H9 (cell line): ENCODE measurements around the gene DLL3. TPM values are rescaled to one million over a fixed set of nuclear protein-coding genes. Genes with fewer than 3 reads are reported as not detected.
A peak's percentile ranks its signal among the peaks of the same experiment; 100 is the strongest.

ENCODE experiments used
- DNase-seq: peaks from one replicate; pipeline ENCODE4 v3.0.0-alpha.2; 2017
- H2AFZ ChIP-seq: one replicate; pipeline ENCODE4 v1.6.1; 2013; ENCODE audit warnings: mild to moderate bottlenecking, low read length, control low read depth, moderate library complexity
- H2AK5ac ChIP-seq: 2 replicates; pipeline ENCODE4 v1.6.1; 2013; ENCODE audit warnings: low read length, control low read depth, mixed read lengths; ENCODE audit not compliant: insufficient read length
- H2BK120ac ChIP-seq: one replicate; pipeline ENCODE4 v1.6.1; 2013; ENCODE audit warnings: low read depth, mild to moderate bottlenecking, low read length, control low read depth, inconsistent platforms; ENCODE audit not compliant: poor library complexity, severe bottlenecking
- H2BK12ac ChIP-seq: 2 replicates; pipeline ENCODE4 v1.6.1; 2013; ENCODE audit warnings: low read length, control low read depth, mixed read lengths, low read depth; ENCODE audit not compliant: insufficient read length
- H2BK15ac ChIP-seq: 2 replicates; pipeline ENCODE4 v1.6.1; 2013; ENCODE audit warnings: low read depth, low read length, control low read depth
- H2BK20ac ChIP-seq: one replicate; pipeline ENCODE4 v1.6.1; 2013; ENCODE audit warnings: low read depth, mild to moderate bottlenecking, low read length, control low read depth, inconsistent platforms; ENCODE audit not compliant: poor library complexity, severe bottlenecking
- H2BK5ac ChIP-seq: 2 replicates; pipeline ENCODE4 v1.6.1; 2013; ENCODE audit warnings: low read length, control low read depth, mixed read lengths; ENCODE audit not compliant: insufficient read length
- H3K14ac ChIP-seq: 2 replicates; pipeline ENCODE4 v1.6.1; 2013; ENCODE audit warnings: low read length, control low read depth; ENCODE audit not compliant: insufficient read depth
- H3K18ac ChIP-seq: 2 replicates; pipeline ENCODE4 v1.6.1; 2013; ENCODE audit warnings: low read depth, mild to moderate bottlenecking, mixed read lengths, low read length, control low read depth; ENCODE audit not compliant: insufficient read length
- H3K23ac ChIP-seq: 2 replicates; pipeline ENCODE4 v1.6.1; 2013; ENCODE audit warnings: low read length, control low read depth, mixed read lengths, low read depth; ENCODE audit not compliant: insufficient read length
- H3K23me2 ChIP-seq: 2 replicates; pipeline ENCODE4 v1.6.1; 2013; ENCODE audit warnings: low read depth, mild to moderate bottlenecking, mixed read lengths, low read length, control low read depth; ENCODE audit not compliant: insufficient read length, poor library complexity, severe bottlenecking
- H3K27ac ChIP-seq: 2 replicates; pipeline ENCODE4 v1.5.1; 2013; ENCODE audit warnings: low read length, control low read depth, mixed read lengths, low read depth; ENCODE audit not compliant: insufficient read length
- H3K27me3 ChIP-seq: 2 replicates; pipeline ENCODE4 v1.6.1; 2013; ENCODE audit warnings: low read length, control low read depth, inconsistent platforms; ENCODE audit not compliant: insufficient read depth
- H3K4ac ChIP-seq: 2 replicates; pipeline ENCODE4 v1.6.1; 2013; ENCODE audit warnings: low read depth, mild to moderate bottlenecking, control low read depth, inconsistent platforms, low read length, moderate library complexity
- H3K4me1 ChIP-seq: 2 replicates; pipeline ENCODE4 v1.6.1; 2013; ENCODE audit warnings: low read length, control low read depth, inconsistent platforms; ENCODE audit not compliant: insufficient read depth
- H3K4me2 ChIP-seq: 2 replicates; pipeline ENCODE4 v1.6.1; 2013; ENCODE audit warnings: low read length, control low read depth, mixed read lengths; ENCODE audit not compliant: insufficient read length, insufficient read depth
- H3K56ac ChIP-seq: 2 replicates; pipeline ENCODE4 v1.6.1; 2013; ENCODE audit warnings: low read depth, mild to moderate bottlenecking, mixed read lengths, low read length, control low read depth; ENCODE audit not compliant: insufficient read length
- H3K79me1 ChIP-seq: 2 replicates; pipeline ENCODE4 v1.6.1; 2013; ENCODE audit warnings: low read depth, mild to moderate bottlenecking, moderate library complexity, low read length, control low read depth, inconsistent platforms; ENCODE audit not compliant: insufficient read depth, poor library complexity, severe bottlenecking
- H3K79me2 ChIP-seq: 2 replicates; pipeline ENCODE4 v1.6.1; 2013; ENCODE audit warnings: low read length, control low read depth, inconsistent platforms; ENCODE audit not compliant: insufficient read depth
- H3K9ac ChIP-seq: 2 replicates; pipeline ENCODE4 v1.6.1; 2013; ENCODE audit warnings: low read length, control low read depth, mixed read lengths; ENCODE audit not compliant: insufficient read length; ENCODE audit errors: extremely low read depth
- H3K9me3 ChIP-seq: one replicate; pipeline ENCODE4 v1.6.1; 2013; ENCODE audit warnings: low read depth, low read length, inconsistent platforms; ENCODE audit not compliant: control insufficient read depth
- H3T11ph ChIP-seq: one replicate; pipeline ENCODE4 v1.6.1; 2013; ENCODE audit warnings: mild to moderate bottlenecking, low read length, control low read depth, inconsistent platforms
- H4K20me1 ChIP-seq: one replicate; pipeline ENCODE4 v1.6.1; 2013; ENCODE audit not compliant: control insufficient read depth, insufficient read length, insufficient read depth
- H4K5ac ChIP-seq: 2 replicates; pipeline ENCODE4 v1.6.1; 2013; ENCODE audit warnings: low read depth, mild to moderate bottlenecking, mixed read lengths, low read length, control low read depth; ENCODE audit not compliant: insufficient read length
- H4K8ac ChIP-seq: replicated peaks from 2 replicates; pipeline ENCODE4 v1.6.1; 2013; ENCODE audit warnings: low read length, control low read depth, mixed read lengths, low read depth; ENCODE audit not compliant: insufficient read length
- H4K91ac ChIP-seq: 2 replicates; pipeline ENCODE4 v1.6.1; 2013; ENCODE audit warnings: low read depth, mild to moderate bottlenecking, moderate library complexity, mixed read lengths, low read length, control low read depth; ENCODE audit not compliant: insufficient read length
- H3K27ac Mint-ChIP-seq, 3 experiments: 2 replicates in 2 of 3; 3 replicates in 1 of 3; pipeline ENCODE4 v1.8.0; 2020 to 2021; ENCODE audit warnings: mixed read lengths in 3 of 3, mild to moderate bottlenecking in 1 of 3, moderate library complexity in 1 of 3
- H3K27me3 Mint-ChIP-seq: 2 replicates; pipeline ENCODE4 v1.8.0; 2021; ENCODE audit warnings: low read depth, mild to moderate bottlenecking, moderate library complexity, mixed read lengths
- H3K36me3 Mint-ChIP-seq, 3 experiments: 2 replicates in 2 of 3; 3 replicates in 1 of 3; pipeline ENCODE4 v1.8.0; 2020 to 2021; ENCODE audit warnings: low read depth in 3 of 3, mixed read lengths in 3 of 3; ENCODE audit not compliant: insufficient read depth in 1 of 3
- H3K4me1 Mint-ChIP-seq, 2 experiments: 2 replicates each; pipeline ENCODE4 v1.8.0; 2020; ENCODE audit warnings: mixed read lengths in 2 of 2
- H3K4me3 Mint-ChIP-seq, 2 experiments: 2 replicates in 1 of 2; 3 replicates in 1 of 2; pipeline ENCODE4 v1.8.0; 2020 to 2021; ENCODE audit warnings: mild to moderate bottlenecking in 2 of 2, mixed read lengths in 2 of 2, moderate library complexity in 1 of 2
- H3K9me3 Mint-ChIP-seq, 2 experiments: 2 replicates in 1 of 2; 3 replicates in 1 of 2; pipeline ENCODE4 v1.8.0; 2020; ENCODE audit warnings: mild to moderate bottlenecking in 2 of 2, mixed read lengths in 2 of 2, moderate library complexity in 1 of 2
- WGBS: extraction: QIAGEN DNeasy Blood & Tissue Kit; methylation state at CpG from one replicate; pipeline ENCODE4 v1.1.7; 2013; ENCODE audit warnings: missing lambda C conversion rate, low lambda C conversion rate, mixed read lengths; ENCODE audit not compliant: insufficient read length; ENCODE audit errors: extremely low coverage; 5-methylcytosine and 5-hydroxymethylcytosine counted together
- total RNA-seq: library from RNA; stranded (reverse); gene quantifications from 2 replicates; pipeline ENCODE4 v1.2.1, GENCODE V29; 2021
- TF ChIP-seq, protein P1 (sequence below): fragments of 200-600 bp; sonication (generic); conservative IDR thresholded peaks from 3 replicates; pipeline ENCODE4 v1.8.0; 2021; ENCODE audit warnings: antibody characterized with exemption, mild to moderate bottlenecking

Gene DLL3
- total RNA-seq, 1 experiment from 2014 or later = 2.5 TPM

- Mint-ChIP-seq H3K27ac (peak overlapping the region; percentile 90 to 91 (median 91); a peak in 6 of 7 replicates), H3K9me3 (no peaks in the 10 kb centered on the region; a peak in 1 of 5 replicates)
- peak; percentile 71 for DNase-seq
Observed at GRCh38 chr19:39518458-39518857, 19.7 kb downstream of the DLL3 start.

More at GRCh38 chr19:39518458-39518857, 19.7 kb downstream of the DLL3 start:
- H3K4me3 Mint-ChIP-seq = peak overlapping the region; percentile 55 to 66
- Histone ChIP-seq H3K4me1 (peaks cover 3% of the 10 kb centered on the region; the same call in 1 of the 2 replicates), H2BK15ac (no peak overlapping the region), H3K27me3 (no peaks in the 10 kb centered on the region), H3K18ac (no peak overlapping the region), H2BK20ac (no peak overlapping the region), H2AK5ac (no peak overlapping the region), H3K23me2 (peaks cover 10% of the 10 kb centered on the region), H4K5ac (no peak overlapping the region), H4K20me1 (no peaks in the 10 kb centered on the region), H3K14ac (no peak overlapping the region), H4K91ac (no peak overlapping the region), H2BK12ac (no peak overlapping the region), H3K9me3 (no peaks in the 10 kb centered on the region), H2AFZ (no peak overlapping the region), H4K8ac (no peak overlapping the region), H3K4me2 (peak overlapping the region; percentile 6), H3K27ac (no peak overlapping the region), H3K56ac (no peak overlapping the region), H3K23ac (no peak overlapping the region), H3K9ac (no peak overlapping the region), H3T11ph (no peak overlapping the region), H3K4ac (no peak overlapping the region), H2BK120ac (no peak overlapping the region), H3K79me1 (peaks cover 4% of the 10 kb centered on the region), H2BK5ac (no peak overlapping the region), H3K79me2 (no peaks in the 10 kb centered on the region; the same call in 1 of the 2 replicates)
- TF ChIP-seq, protein P1, sequence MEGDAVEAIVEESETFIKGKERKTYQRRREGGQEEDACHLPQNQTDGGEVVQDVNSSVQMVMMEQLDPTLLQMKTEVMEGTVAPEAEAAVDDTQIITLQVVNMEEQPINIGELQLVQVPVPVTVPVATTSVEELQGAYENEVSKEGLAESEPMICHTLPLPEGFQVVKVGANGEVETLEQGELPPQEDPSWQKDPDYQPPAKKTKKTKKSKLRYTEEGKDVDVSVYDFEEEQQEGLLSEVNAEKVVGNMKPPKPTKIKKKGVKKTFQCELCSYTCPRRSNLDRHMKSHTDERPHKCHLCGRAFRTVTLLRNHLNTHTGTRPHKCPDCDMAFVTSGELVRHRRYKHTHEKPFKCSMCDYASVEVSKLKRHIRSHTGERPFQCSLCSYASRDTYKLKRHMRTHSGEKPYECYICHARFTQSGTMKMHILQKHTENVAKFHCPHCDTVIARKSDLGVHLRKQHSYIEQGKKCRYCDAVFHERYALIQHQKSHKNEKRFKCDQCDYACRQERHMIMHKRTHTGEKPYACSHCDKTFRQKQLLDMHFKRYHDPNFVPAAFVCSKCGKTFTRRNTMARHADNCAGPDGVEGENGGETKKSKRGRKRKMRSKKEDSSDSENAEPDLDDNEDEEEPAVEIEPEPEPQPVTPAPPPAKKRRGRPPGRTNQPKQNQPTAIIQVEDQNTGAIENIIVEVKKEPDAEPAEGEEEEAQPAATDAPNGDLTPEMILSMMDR = no peak
- WGBS = no CpG with 5 or more reads among the region's 5 CpGs
- peaks cover 26 to 27% of the 10 kb centered on the region in 2 experiments for H3K4me1 Mint-ChIP-seq
- peaks cover 29% of the 10 kb centered on the region for H3K27me3 Mint-ChIP-seq
- H3K36me3 Mint-ChIP-seq = peaks cover 12 to 20% (median 19%) of the 10 kb centered on the region in 3 experiments; a peak in 6 of 7 replicates
